Measurements from ENCODE around the gene LRFN5.

Gene LRFN5

GRCh38 chr14:41891624-41892023, 284.9 kb downstream of the LRFN5 start:
- H3K9me3 ChIP-seq (ENCODE audit: control insufficient read depth, insufficient read depth, low read length), result no peaks in the 10 kb centered on the region
- H3K4me3 ChIP-seq (ENCODE audit: low read length), result no peak overlapping the region
- no peaks in the 10 kb centered on the region for H3K36me3 ChIP-seq (ENCODE audit: control insufficient read depth, low read length)
- H3K9me2 ChIP-seq (replicated peaks; ENCODE audit: control insufficient read depth, low read length), result no peaks in the 10 kb centered on the region
- no peak overlapping the region for H3K4me2 ChIP-seq (ENCODE audit: low read length)
- H3K27me3 ChIP-seq (ENCODE audit: control insufficient read depth, low read length), result no peaks in the 10 kb centered on the region
- H4K20me1 ChIP-seq (ENCODE audit: control insufficient read depth, insufficient read depth, low read depth, low read length), result no peaks in the 10 kb centered on the region
- no peaks in the 10 kb centered on the region for H3K4me1 ChIP-seq (ENCODE audit: control insufficient read depth, low read length)
- no peaks in the 10 kb centered on the region for H3F3A ChIP-seq (ENCODE audit: control insufficient read depth, insufficient read depth)
- TF ChIP-seq CTCF (IDR thresholded peaks at IDR 0.05; ENCODE audit: low read depth, low read length, poor library complexity, severe bottlenecking) (no peak), EZH2phosphoT487 (IDR thresholded peaks at IDR 0.05; ENCODE audit: borderline replicate concordance, low read length) (no peak)
- no peak overlapping the region for H3K27ac ChIP-seq (ENCODE audit: low read depth, low read length)
- no peaks in the 10 kb centered on the region for H3K79me2 ChIP-seq (ENCODE audit: control insufficient read depth, low read length)

- TF ChIP-seq EZH2phosphoT487 (IDR thresholded peaks at IDR 0.05; ENCODE audit: borderline replicate concordance, low read length) (no peak), CTCF (IDR thresholded peaks at IDR 0.05; ENCODE audit: low read depth, low read length, poor library complexity, severe bottlenecking) (no peak)
- no peaks in the 10 kb centered on the region for H3K79me2 ChIP-seq (ENCODE audit: control insufficient read depth, low read length)
- no peaks in the 10 kb centered on the region for H4K20me1 ChIP-seq (ENCODE audit: control insufficient read depth, insufficient read depth, low read depth, low read length)
- H3K4me3 ChIP-seq (ENCODE audit: low read length), result no peak overlapping the region
- H3F3A ChIP-seq (ENCODE audit: control insufficient read depth, insufficient read depth), result no peaks in the 10 kb centered on the region
- no peaks in the 10 kb centered on the region for H3K9me2 ChIP-seq (replicated peaks; ENCODE audit: control insufficient read depth, low read length)
- H3K27ac ChIP-seq (ENCODE audit: low read depth, low read length), result no peak overlapping the region
- H3K36me3 ChIP-seq (ENCODE audit: control insufficient read depth, low read length), result no peaks in the 10 kb centered on the region
- no peaks in the 10 kb centered on the region for H3K9me3 ChIP-seq (ENCODE audit: control insufficient read depth, insufficient read depth, low read length)
- H3K4me2 ChIP-seq (ENCODE audit: low read length), result no peak overlapping the region
- no peaks in the 10 kb centered on the region for H3K27me3 ChIP-seq (ENCODE audit: control insufficient read depth, low read length)
- H3K4me1 ChIP-seq (ENCODE audit: control insufficient read depth, low read length), result no peaks in the 10 kb centered on the region
These were observed 292.7 kb downstream of the LRFN5 start for GRCh38 chr14:41899416-41899815.

GRCh38 chr14:41900644-41901043, 294.0 kb downstream of the LRFN5 start:
- Histone ChIP-seq H3K27ac (ENCODE audit: low read depth, low read length) (no peak overlapping the region), H3K36me3 (ENCODE audit: control insufficient read depth, low read length) (no peaks in the 10 kb centered on the region), H3F3A (ENCODE audit: control insufficient read depth, insufficient read depth) (no peaks in the 10 kb centered on the region), H4K20me1 (ENCODE audit: control insufficient read depth, insufficient read depth, low read depth, low read length) (no peaks in the 10 kb centered on the region), H3K4me3 (ENCODE audit: low read length) (no peak overlapping the region), H3K79me2 (ENCODE audit: control insufficient read depth, low read length) (no peaks in the 10 kb centered on the region), H3K9me3 (ENCODE audit: control insufficient read depth, insufficient read depth, low read length) (no peaks in the 10 kb centered on the region), H3K9me2 (replicated peaks; ENCODE audit: control insufficient read depth, low read length) (no peaks in the 10 kb centered on the region), H3K4me1 (ENCODE audit: control insufficient read depth, low read length) (no peaks in the 10 kb centered on the region), H3K4me2 (ENCODE audit: low read length) (no peak overlapping the region), H3K27me3 (ENCODE audit: control insufficient read depth, low read length) (no peaks in the 10 kb centered on the region)
- TF ChIP-seq EZH2phosphoT487 (IDR thresholded peaks at IDR 0.05; ENCODE audit: borderline replicate concordance, low read length) (no peak), CTCF (IDR thresholded peaks at IDR 0.05; ENCODE audit: low read depth, low read length, poor library complexity, severe bottlenecking) (no peak)

GRCh38 chr14:41901089-41901488, 294.4 kb downstream of the LRFN5 start:
- Histone ChIP-seq H3K9me2 (replicated peaks; ENCODE audit: control insufficient read depth, low read length) (no peaks in the 10 kb centered on the region), H3K9me3 (ENCODE audit: control insufficient read depth, insufficient read depth, low read length) (no peaks in the 10 kb centered on the region), H3K36me3 (ENCODE audit: control insufficient read depth, low read length) (no peaks in the 10 kb centered on the region), H3K79me2 (ENCODE audit: control insufficient read depth, low read length) (no peaks in the 10 kb centered on the region), H3K4me1 (ENCODE audit: control insufficient read depth, low read length) (no peaks in the 10 kb centered on the region), H3K4me3 (ENCODE audit: low read length) (no peak overlapping the region), H4K20me1 (ENCODE audit: control insufficient read depth, insufficient read depth, low read depth, low read length) (no peaks in the 10 kb centered on the region), H3K27me3 (ENCODE audit: control insufficient read depth, low read length) (no peaks in the 10 kb centered on the region), H3K4me2 (ENCODE audit: low read length) (no peak overlapping the region), H3K27ac (ENCODE audit: low read depth, low read length) (no peak overlapping the region), H3F3A (ENCODE audit: control insufficient read depth, insufficient read depth) (no peaks in the 10 kb centered on the region)
- TF ChIP-seq EZH2phosphoT487 (IDR thresholded peaks at IDR 0.05; ENCODE audit: borderline replicate concordance, low read length), result no peak
- no peak for TF ChIP-seq CTCF (IDR thresholded peaks at IDR 0.05; ENCODE audit: low read depth, low read length, poor library complexity, severe bottlenecking)
